ENCODE results near the gene PDZK1IP1. TPM values are rescaled to one million over a fixed set of nuclear protein-coding genes. Genes with fewer than 3 reads are reported as not detected.

PDZK1IP1 gene
- polyA plus RNA-seq, 1 donor from 2014 or later, result not detected

- Histone ChIP-seq H3K27ac (ENCODE audit: low read length) (no peak overlapping the region), H3F3A (ENCODE audit: insufficient read depth, low read length, poor library complexity, severe bottlenecking) (no peaks in the 10 kb centered on the region), H3K9me3 (ENCODE audit: low read length) (no peaks in the 10 kb centered on the region), H3K4me2 (ENCODE audit: low read length) (no peak overlapping the region), H3K9me2 (ENCODE audit: insufficient read depth, low read length) (no peaks in the 10 kb centered on the region), H3K4me3 (ENCODE audit: low read length) (no peak overlapping the region), H3K27me3 (ENCODE audit: insufficient read depth, low read depth, low read length) (peaks cover 12% of the 10 kb centered on the region), H3K79me2 (replicated peaks; ENCODE audit: insufficient read depth, low read length) (no peaks in the 10 kb centered on the region), H4K20me1 (ENCODE audit: insufficient read depth) (no peaks in the 10 kb centered on the region), H3K36me3 (ENCODE audit: insufficient read depth, low read length) (no peaks in the 10 kb centered on the region), H3K9ac (ENCODE audit: low read length) (no peak overlapping the region), H2AFZ (ENCODE audit: low read depth, low read length) (no peak overlapping the region)
- no peak for TF ChIP-seq RAD21 (conservative IDR thresholded peaks at IDR 0.05)
- TF ChIP-seq MXI1 (conservative IDR thresholded peaks at IDR 0.05; ENCODE audit: poor library complexity, severe bottlenecking), result no peak
These were observed 6.3 kb downstream of the PDZK1IP1 start for GRCh38 chr1:47183308-47184089.

GRCh38 chr1:47182676-47183235 is 7.1 kb downstream of the PDZK1IP1 start:
- TF ChIP-seq TAF1 (IDR thresholded peaks at IDR 0.05; ENCODE audit: low read depth), result no peak
- TF ChIP-seq MXI1 (conservative IDR thresholded peaks at IDR 0.05; ENCODE audit: poor library complexity, severe bottlenecking), result no peak
- TF ChIP-seq SMC3 (conservative IDR thresholded peaks at IDR 0.05; ENCODE audit: poor library complexity), result no peak
- no peak for TF ChIP-seq EP300 (conservative IDR thresholded peaks at IDR 0.05; ENCODE audit: poor library complexity, severe bottlenecking)
- no peak for TF ChIP-seq REST (IDR thresholded peaks at IDR 0.05; ENCODE audit: borderline replicate concordance)
- no peak overlapping the region for H3K9ac ChIP-seq (ENCODE audit: low read length)
- H3K79me2 ChIP-seq (replicated peaks; ENCODE audit: insufficient read depth, low read length), result no peaks in the 10 kb centered on the region
- H3K36me3 ChIP-seq (ENCODE audit: insufficient read depth, low read length), result no peaks in the 10 kb centered on the region
- H3K9me2 ChIP-seq (ENCODE audit: insufficient read depth, low read length), result no peaks in the 10 kb centered on the region
- H3K4me3 ChIP-seq (ENCODE audit: low read length), result no peak overlapping the region
- H3K27ac ChIP-seq (ENCODE audit: low read length), result no peak overlapping the region
- H4K20me1 ChIP-seq (ENCODE audit: insufficient read depth), result no peaks in the 10 kb centered on the region
- H3K9me3 ChIP-seq (ENCODE audit: low read length), result no peaks in the 10 kb centered on the region
- H3F3A ChIP-seq (ENCODE audit: insufficient read depth, low read length, poor library complexity, severe bottlenecking), result no peaks in the 10 kb centered on the region
- H2AFZ ChIP-seq (ENCODE audit: low read depth, low read length), result no peak overlapping the region
- H3K4me2 ChIP-seq (ENCODE audit: low read length), result no peak overlapping the region
- H3K27me3 ChIP-seq (ENCODE audit: insufficient read depth, low read depth, low read length), result peaks cover 12% of the 10 kb centered on the region

GRCh38 chr1:47181955-47182675 is 7.7 kb downstream of the PDZK1IP1 start:
- peaks cover 12% of the 10 kb centered on the region for H3K27me3 ChIP-seq (ENCODE audit: insufficient read depth, low read depth, low read length)
- TF ChIP-seq TAF1 (IDR thresholded peaks at IDR 0.05; ENCODE audit: low read depth) (no peak), RAD21 (conservative IDR thresholded peaks at IDR 0.05) (no peak)
- H3K9ac ChIP-seq (ENCODE audit: low read length), result no peak overlapping the region
- H3K36me3 ChIP-seq (ENCODE audit: insufficient read depth, low read length), result no peaks in the 10 kb centered on the region
- no peaks in the 10 kb centered on the region for H3K79me2 ChIP-seq (replicated peaks; ENCODE audit: insufficient read depth, low read length)
- H3K27ac ChIP-seq (ENCODE audit: low read length), result no peak overlapping the region
- H3K9me2 ChIP-seq (ENCODE audit: insufficient read depth, low read length), result no peaks in the 10 kb centered on the region
- no peaks in the 10 kb centered on the region for H3F3A ChIP-seq (ENCODE audit: insufficient read depth, low read length, poor library complexity, severe bottlenecking)
- no peaks in the 10 kb centered on the region for H4K20me1 ChIP-seq (ENCODE audit: insufficient read depth)
- H3K9me3 ChIP-seq (ENCODE audit: low read length), result no peaks in the 10 kb centered on the region
- H3K4me3 ChIP-seq (ENCODE audit: low read length), result no peak overlapping the region
- no peak overlapping the region for H2AFZ ChIP-seq (ENCODE audit: low read depth, low read length)
- H3K4me2 ChIP-seq (ENCODE audit: low read length), result no peak overlapping the region

All from neural cell (in vitro differentiated cells).